K562 (cell line): ENCODE data around the gene GRIK1.

Source experiments
- ATF2 ChIP-seq: sonication (generic); formaldehyde crosslinking; IDR thresholded peaks from 2 replicates; pipeline ENCODE4 v1.8.1; 2022; ENCODE audit warnings: missing genetic modification reagents
- CREB1 ChIP-seq, 2 experiments: sonication (generic) in 1 of 2; formaldehyde crosslinking in 1 of 2; IDR thresholded peaks; 2 replicates each; pipeline versions ENCODE4 v1.6.1 to v1.8.0; 2012 to 2022; ENCODE audit warnings: inconsistent platforms in 1 of 2, mild to moderate bottlenecking in 1 of 2, missing genetic modification reagents in 1 of 2, moderate library complexity in 1 of 2
- CTCF ChIP-seq, 3 experiments: IDR thresholded peaks in 2 of 3; conservative IDR thresholded peaks in 1 of 3; 2 replicates each; pipeline ENCODE4 v1.5.1; 2011 to 2012; ENCODE audit warnings: low read length in 3 of 3, mild to moderate bottlenecking in 3 of 3, control low read depth in 2 of 3, improper control_type of control experiment in 1 of 3, inconsistent platforms in 1 of 3, low read depth in 1 of 3, mixed read lengths in 1 of 3, moderate library complexity in 1 of 3; ENCODE audit not compliant: insufficient read depth in 2 of 3
- ELF1 ChIP-seq: fragments of 200-800 bp; sonication (Bioruptor generic); IDR thresholded peaks from 2 replicates; pipeline ENCODE4 v1.6.1; 2016; ENCODE audit warnings: missing genetic modification characterization, missing compliant biosample characterization
- MEF2D ChIP-seq: conservative IDR thresholded peaks from 2 replicates; pipeline ENCODE4 v1.6.1; 2016; ENCODE audit warnings: low read depth, missing genetic modification characterization, missing compliant biosample characterization
- MLX ChIP-seq, 2 experiments: fragments of 450-650 bp in 1 of 2; sonication (generic) in 1 of 2; formaldehyde crosslinking; conservative IDR thresholded peaks; 2 replicates each; pipeline versions ENCODE4 v1.4.0 to v1.8.1; 2020 to 2022; ENCODE audit warnings: mild to moderate bottlenecking in 1 of 2, missing genetic modification reagents in 1 of 2
- MXI1 ChIP-seq: IDR thresholded peaks from 2 replicates; pipeline ENCODE4 v1.6.1; 2011; ENCODE audit warnings: low read depth, mild to moderate bottlenecking, improper control_type of control experiment, low read length
- REST ChIP-seq, 2 experiments: fragments of 450-650 bp; formaldehyde crosslinking in 1 of 2; IDR thresholded peaks; 2 replicates each; pipeline versions ENCODE4 v1.4.0 to v1.6.1; 2014 to 2020; ENCODE audit warnings: mild to moderate bottlenecking in 2 of 2, borderline replicate concordance in 1 of 2, low read depth in 1 of 2
- SAFB ChIP-seq: fragments of 200-400 bp; formaldehyde crosslinking; IDR thresholded peaks from 2 replicates; pipeline ENCODE4 v1.6.1; 2017; ENCODE audit warnings: low read depth, low read length, borderline replicate concordance
- YBX1 ChIP-seq: fragments of 450-650 bp; IDR thresholded peaks from 2 replicates; pipeline ENCODE4 v1.7.1; 2016; ENCODE audit warnings: mild to moderate bottlenecking
- ZEB2 ChIP-seq: fragments of 450-650 bp; IDR thresholded peaks from 2 replicates; pipeline ENCODE4 v1.6.1; 2016
- ZFX ChIP-seq: sonication (generic); formaldehyde crosslinking; IDR thresholded peaks from 2 replicates; pipeline ENCODE4 v1.8.0; 2022; ENCODE audit warnings: mild to moderate bottlenecking, missing genetic modification reagents, moderate library complexity

GRCh38 chr21:29581393-29581792 is 358.4 kb downstream of the GRIK1 start:
- TF ChIP-seq ZFX (CRISPR knock-in tag) (no peak), MLX (CRISPR knock-in tag; conservative IDR thresholded peaks at IDR 0.05) (no peak), ATF2 (CRISPR knock-in tag) (no peak), YBX1 (no peak), ZEB2 (no peak), MEF2D (no peak), ELF1 (tag) (no peak), REST (IDR thresholded peaks at IDR 0.05; ENCODE audit: borderline replicate concordance) (no peak), REST (CRISPR knock-in tag; IDR thresholded peaks at IDR 0.05; ENCODE audit: low read depth) (no peak), MXI1 (no peak), CREB1 (IDR thresholded peaks at IDR 0.05) (no peak), CREB1 (CRISPR knock-in tag; IDR thresholded peaks at IDR 0.05) (no peak), CTCF (IDR thresholded peaks at IDR 0.05 in 2 of 3, conservative IDR thresholded peaks at IDR 0.05 in 1 of 3; ENCODE audit: insufficient read depth in 2 of 3, low read depth in 1 of 3, low read length in 3 of 3) (no peak), SAFB (no peak)
